Ovary (tissue), 9 donors: ENCODE data around the gene HS1BP3. TPM values are rescaled to one million over a fixed set of nuclear protein-coding genes. Genes with fewer than 3 reads are reported as not detected.
A peak's percentile ranks its signal among the peaks of the same experiment; 100 is the strongest.

Experiments used
- DNase-seq, 5 donors: peaks; one replicate each; pipeline ENCODE4 v3.0.0-alpha.2; 2019 to 2020
- H3K27ac ChIP-seq, 2 donors: fragments of 200-600 bp; one replicate each; pipeline versions ENCODE4 v1.5.1 to v1.8.0; 2019 to 2022
- H3K27me3 ChIP-seq: fragments of 200-600 bp; one replicate; pipeline ENCODE4 v1.8.0; 2022
- H3K36me3 ChIP-seq: fragments of 200-600 bp; sonication (generic); one replicate; pipeline ENCODE4 v1.5.1; 2019
- H3K4me1 ChIP-seq: one replicate; pipeline ENCODE4 v1.8.1; 2013; ENCODE audit warnings: mild to moderate bottlenecking, moderate library complexity; ENCODE audit not compliant: insufficient read depth
- H3K4me3 ChIP-seq: fragments of 200-600 bp; sonication (generic); one replicate; pipeline ENCODE4 v1.5.1; 2017
- H3K9me3 ChIP-seq, 2 donors: fragments of 200-600 bp in 1 of 2; sonication (generic) in 1 of 2; one replicate each; pipeline versions ENCODE4 v1.5.1 to v1.8.1; 2013 to 2019; ENCODE audit warnings: mild to moderate bottlenecking in 1 of 2, moderate library complexity in 1 of 2
- CTCF ChIP-seq, 3 donors: fragments of 450-650 bp in 2 of 3; fragments of 200-600 bp in 1 of 3; IDR thresholded peaks; one replicate each; pipeline versions ENCODE4 v1.5.1 to v1.8.0; 2016 to 2022; ENCODE audit warnings: antibody characterized with exemption in 3 of 3, mild to moderate bottlenecking in 1 of 3
- EP300 ChIP-seq: sonication (generic); formaldehyde crosslinking; IDR thresholded peaks from one replicate; pipeline ENCODE4 v1.6.1; 2017; ENCODE audit warnings: antibody characterized with exemption
- POLR2A ChIP-seq: fragments of 450-650 bp; IDR thresholded peaks from one replicate; pipeline ENCODE4 v1.6.1; 2017; ENCODE audit warnings: antibody characterized with exemption, mild to moderate bottlenecking, moderate library complexity
- WGBS, 3 donors: extraction: QIAGEN DNeasy Blood & Tissue Kit in 1 of 3; methylation state at CpG; one replicate each; pipeline versions ENCODE4 v1.1.5 to v1.1.7; 2013 to 2017; 5-methylcytosine and 5-hydroxymethylcytosine counted together
- intact Hi-C, 4 donors: fragments of 100-400 bp; cut with DNase I; formaldehyde crosslinking; loops; one replicate each; pipeline versions ENCODE4 v1.11.0 to v1.15.1; 2022 to 2023
- polyA plus RNA-seq, 2 donors: library from polyadenylated mRNA; stranded (reverse); fragments of 200-250 nt in 1 of 2; fragments of 350-450 nt in 1 of 2; fragmentation: Illumina TruSeq in 1 of 2; extraction: RNeasy Lipid Tissue Mini Kit (QIAGEN cat#74804) in 1 of 2; gene quantifications; one replicate each; pipeline ENCODE4 v1.2.3, GENCODE V29; 2013 to 2014
- total RNA-seq, 7 donors: library from RNA; depleted of rRNA in 2 of 7; stranded (reverse); fragments of >200 nt in 2 of 7; fragmentation: NEBNext Ultra II Directional in 3 of 7; extraction: Animal tissue kit (Norgen Biotek cat#: 25700) in 3 of 7; gene quantifications; one replicate each; pipeline versions ENCODE4 v1.1.0 to v1.2.4, GENCODE V29; 2016 to 2023
- donor health status: DM: no; HTN: no; CAD: no; lungs with moderate emphysema.
- donor health status: DM: no; HTN: no; CAD: no.
- donor health status: Bipolar disorder and iron deficiency.
- donor health status: DM: yes; HTN: yes; CAD: no.
- donor health status: DM: no; HTN: no; CAD: no.
- donor health status: DM: yes; HTN: yes; CAD: no.

HS1BP3 gene
- total and polyA plus RNA-seq, 9 donors, result 12.0 to 24.4 (median 22.2) TPM

GRCh38 chr2:20637147-20637546 is 13.8 kb downstream of the HS1BP3 start:
- 46 to 52% (median 51%) methylated on average over 13 of the region's 13 CpGs for WGBS, 3 donors
- intact Hi-C loops, result loop anchor here in 2 of 4 donors (2.0 kb wide), 2 partner anchors 186 to 194 kb away; no protein-coding TSS in a partner anchor
- H3K9me3 ChIP-seq, result no peaks in the 10 kb centered on the region
- peak in 2 of 5 donors; percentile 29 to 43 for DNase-seq
- no peak overlapping the region for H3K27ac ChIP-seq
- no peak overlapping the region for H3K4me3 ChIP-seq
- H3K4me1 ChIP-seq, result peaks cover 6% of the 10 kb centered on the region
- H3K27me3 ChIP-seq, result no peaks in the 10 kb centered on the region
- TF ChIP-seq POLR2A (no peak), EP300 (peak; percentile 78)
- no peaks in the 10 kb centered on the region for H3K36me3 ChIP-seq

GRCh38 chr2:20635675-20636584 is 15.0 kb downstream of the HS1BP3 start:
- Histone ChIP-seq H3K36me3 (no peaks in the 10 kb centered on the region), H3K4me1 (peaks cover 4% of the 10 kb centered on the region), H3K4me3 (no peak overlapping the region), H3K9me3 (no peaks in the 10 kb centered on the region), H3K27ac (peak overlapping the region in 1 of 2 donors; percentile 33), H3K27me3 (no peaks in the 10 kb centered on the region)
- DNase-seq, result peak; percentile 85 to 93 (median 91)
- intact Hi-C loops, result loop anchor here (2.0 kb wide), 4 partner anchors 185 to 193 kb away; no protein-coding TSS in a partner anchor
- 24 to 28% (median 26%) methylated on average over 32 of the region's 32 CpGs for WGBS, 3 donors
- TF ChIP-seq POLR2A, result peak; percentile 15
- TF ChIP-seq EP300, result peak; percentile 3
- peak; percentile 78 to 98 (median 95) for TF ChIP-seq CTCF (IDR thresholded peaks at IDR 0.05)

- H3K4me1 ChIP-seq, result peaks cover 4% of the 10 kb centered on the region
- H3K36me3 ChIP-seq, result no peaks in the 10 kb centered on the region
- H3K27ac ChIP-seq, result peak overlapping the region in 1 of 2 donors; percentile 33
- H3K9me3 ChIP-seq, result no peaks in the 10 kb centered on the region
- WGBS, 3 donors, result 80 to 81% (median 80%) methylated on average over 5 of the region's 5 CpGs
- no peaks in the 10 kb centered on the region for H3K27me3 ChIP-seq
- TF ChIP-seq CTCF (IDR thresholded peaks at IDR 0.05), result no peak
- TF ChIP-seq POLR2A, result no peak
- no peak for TF ChIP-seq EP300
- no peak overlapping the region for H3K4me3 ChIP-seq
- peak in 2 of 5 donors; percentile 30 to 31 for DNase-seq
- intact Hi-C loops, result loop anchor here in 2 of 4 donors (2.0 kb wide), 2 partner anchors 186 to 190 kb away; no protein-coding TSS in a partner anchor
These were observed 15.8 kb downstream of the HS1BP3 start for GRCh38 chr2:20635113-20635510.

GRCh38 chr2:20634507-20635112 is 16.3 kb downstream of the HS1BP3 start:
- H3K4me3 ChIP-seq, result no peak overlapping the region
- peak in 4 of 5 donors; percentile 52 to 69 (median 64) for DNase-seq
- intact Hi-C loops, result loop anchor here in 2 of 4 donors (2.0 kb wide), 2 partner anchors 186 to 190 kb away; no protein-coding TSS in a partner anchor
- peak overlapping the region in 1 of 2 donors; percentile 33 for H3K27ac ChIP-seq
- TF ChIP-seq EP300 (no peak), POLR2A (no peak), CTCF (IDR thresholded peaks at IDR 0.05) (no peak)
- WGBS, 3 donors, result 51 to 63% (median 60%) methylated on average over 9 of the region's 9 CpGs
- H3K36me3 ChIP-seq, result no peaks in the 10 kb centered on the region
- H3K27me3 ChIP-seq, result no peaks in the 10 kb centered on the region
- H3K4me1 ChIP-seq, result peaks cover 4% of the 10 kb centered on the region
- H3K9me3 ChIP-seq, result no peaks in the 10 kb centered on the region
